Stimulated activated CD8-positive, alpha-beta memory T cell treated with anti-CD3 and anti-CD28 coated beads, Interleukin-2, amount 100 ng/mL, for 1 hour (primary cell): ENCODE data around the gene NOSTRIN.
"Not testable (repeated sequence)": the region's sequence is repeated elsewhere in the genome, so short reads cannot be mapped to it uniquely, and the experiment has no call there.

Experiments used
- DNase-seq, 2 donors: peaks; one replicate each; pipeline ENCODE4 v3.0.0-alpha.2; 2020; ENCODE audit warnings: low read depth in 2 of 2

NOSTRIN gene

DNA sequence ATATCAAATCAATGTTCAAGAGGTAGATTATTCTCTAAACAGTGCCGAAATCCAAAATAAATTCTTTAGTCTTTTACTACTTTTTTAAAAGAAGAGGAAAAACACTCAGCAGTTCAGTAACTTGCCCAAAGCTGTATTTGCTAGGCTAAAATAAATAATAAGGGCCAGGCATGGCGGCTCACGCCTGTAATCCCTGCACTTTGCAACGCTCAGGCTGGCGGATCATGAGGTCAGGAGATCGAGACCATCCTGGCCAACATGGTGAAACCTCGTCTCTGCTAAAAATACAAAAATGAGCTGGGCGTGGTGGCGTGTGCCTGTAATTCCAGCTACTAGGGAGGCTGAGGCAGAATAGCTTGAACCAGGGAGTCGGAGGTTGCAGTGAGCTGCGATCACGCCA is 79.7 kb downstream of the NOSTRIN start:
- DNase-seq, result not testable (repeated sequence)

DNA sequence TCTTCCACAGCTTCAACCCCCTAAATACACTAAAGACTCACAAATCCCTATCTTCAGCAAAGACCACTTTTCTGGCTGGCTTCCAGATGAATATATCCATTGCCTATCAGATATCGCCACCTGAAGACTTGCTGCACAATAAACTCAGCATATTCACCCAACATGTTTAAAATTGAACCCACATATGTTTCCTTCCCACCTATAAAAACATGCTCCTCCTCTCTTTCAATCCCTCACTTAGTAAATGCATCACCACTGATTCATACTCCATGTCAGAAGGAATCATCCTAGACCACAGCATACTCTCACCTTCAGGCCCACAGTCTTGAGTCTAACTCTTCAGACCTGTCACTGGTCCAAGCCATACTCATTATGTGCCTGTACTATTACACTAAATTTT is 82.5 kb downstream of the NOSTRIN start:
- no peak for DNase-seq

- no peak for DNase-seq
Observed at GRCh38 chr2:168889635-168890005, 87.2 kb downstream of the NOSTRIN start.

GRCh38 chr2:168890006-168890782 is 87.8 kb downstream of the NOSTRIN start, which contains the start of gene SPC25:
SPC25 (minus strand) TSS chr2:168890430; CDS start chr2:168889519, 911 bp downstream.
- DNase-seq, result peak; percentile 52 to 73

- no peak for DNase-seq
Observed at GRCh38 chr2:168892327-168892726, 89.9 kb downstream of the NOSTRIN start.

DNA sequence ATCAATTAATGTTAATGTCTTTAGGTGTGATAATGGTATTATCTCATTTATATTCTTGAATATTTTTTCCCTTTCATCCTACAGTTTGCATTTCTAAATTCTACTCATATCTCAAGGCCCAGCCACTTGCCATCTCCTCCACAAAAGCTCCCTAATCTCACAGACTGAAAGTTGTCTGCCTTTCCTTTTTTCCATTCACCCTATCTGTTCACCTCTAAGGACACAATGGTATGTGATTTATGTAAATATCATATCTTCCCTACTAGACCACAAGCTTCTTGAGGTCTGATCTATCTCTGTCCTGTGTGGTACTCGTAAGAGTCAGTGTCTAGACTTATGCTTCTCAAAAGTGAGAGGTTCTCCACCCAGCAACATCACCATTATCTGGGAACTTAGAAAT is 91.7 kb downstream of the NOSTRIN start:
- no peak for DNase-seq

GRCh38 chr2:168894720-168895119 is 92.3 kb downstream of the NOSTRIN start:
- no peak for DNase-seq

DNA sequence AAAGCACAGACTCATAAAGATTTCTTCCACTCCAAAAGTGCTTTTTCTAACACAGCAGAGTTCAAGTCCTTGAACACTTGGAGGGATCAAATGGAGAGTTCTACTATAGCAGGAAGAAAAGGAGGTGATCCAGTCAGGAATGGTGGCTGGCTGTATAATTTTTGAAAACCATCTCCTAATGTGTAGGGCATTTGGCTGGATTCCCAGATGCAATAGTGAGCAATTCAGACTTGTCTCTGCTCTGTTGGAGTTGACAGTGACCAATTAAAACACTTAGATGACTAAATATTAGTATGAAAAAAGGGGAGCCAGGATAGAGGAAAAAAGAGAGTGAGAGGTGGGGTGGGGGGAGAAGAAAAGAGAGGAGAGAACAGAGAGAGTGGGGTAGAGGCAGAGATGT is 93.3 kb downstream of the NOSTRIN start:
- DNase-seq, result no peak

- no peak for DNase-seq
Observed at GRCh38 chr2:168896783-168897182, 94.3 kb downstream of the NOSTRIN start.

DNA sequence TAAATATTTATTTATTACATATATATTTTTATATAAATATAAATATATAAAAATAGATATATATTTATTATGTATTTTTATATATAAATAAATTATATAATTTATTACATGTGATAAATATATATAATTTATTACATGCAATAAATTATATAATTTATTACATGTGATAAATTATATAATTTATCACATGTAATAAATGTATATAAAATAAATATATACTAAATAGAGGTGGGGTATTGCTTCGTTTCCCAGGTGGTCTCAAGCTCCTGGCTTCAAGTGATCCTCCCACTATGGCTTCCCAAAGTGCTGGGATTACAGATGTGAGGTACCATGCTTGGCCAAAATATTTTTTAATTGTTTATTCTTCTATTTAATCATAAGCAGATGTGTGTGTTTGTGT is 95.0 kb downstream of the NOSTRIN start:
- DNase-seq, result no peak

- DNase-seq, result no peak
Observed at GRCh38 chr2:168901003-168901402, 98.6 kb downstream of the NOSTRIN start, which contains the start of gene G6PC2. G6PC2 (plus strand) TSS chr2:168901291; CDS start chr2:168901332, 41 bp downstream.

DNA sequence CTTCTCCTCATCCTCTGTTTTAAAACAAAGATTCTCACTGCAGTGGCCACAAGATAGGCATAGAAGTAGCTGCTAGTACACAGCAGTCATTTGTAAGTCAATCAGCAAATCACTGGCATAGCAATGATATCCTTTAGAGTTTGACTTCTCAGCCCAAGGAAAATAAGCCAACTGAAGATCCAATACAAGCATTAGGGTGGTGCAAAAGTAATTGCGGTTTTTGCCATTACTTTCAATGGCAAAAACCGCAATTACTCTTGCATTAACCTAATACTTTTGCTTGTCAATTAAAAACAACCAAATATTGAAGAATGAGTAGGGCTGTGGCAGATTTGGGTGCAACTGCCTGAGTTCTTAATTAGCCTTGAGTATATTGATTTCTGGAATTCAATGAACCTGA is 101.5 kb downstream of the NOSTRIN start:
- no peak for DNase-seq

DNA sequence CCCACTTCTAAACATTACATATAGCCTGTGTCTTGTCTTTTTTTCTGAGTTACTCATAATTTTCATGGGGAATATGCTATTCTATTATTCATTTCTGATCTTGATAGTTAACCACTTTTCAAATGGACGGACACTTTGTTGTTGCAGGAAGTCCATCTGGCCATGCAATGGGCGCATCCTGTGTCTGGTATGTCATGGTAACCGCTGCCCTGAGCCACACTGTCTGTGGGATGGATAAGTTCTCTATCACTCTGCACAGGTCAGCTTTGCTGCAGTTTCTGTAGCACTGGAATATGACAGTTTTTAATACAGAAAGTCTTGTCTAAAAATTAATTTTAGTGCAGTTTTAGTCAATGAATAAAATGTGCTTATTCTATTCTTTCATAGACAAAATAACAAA is 101.9 kb downstream of the NOSTRIN start:
- DNase-seq, result no peak

GRCh38 chr2:168907940-168908662 is 105.7 kb downstream of the NOSTRIN start:
- no peak for DNase-seq

- no peak for DNase-seq
Observed at GRCh38 chr2:168910330-168910729, 107.9 kb downstream of the NOSTRIN start.

DNA sequence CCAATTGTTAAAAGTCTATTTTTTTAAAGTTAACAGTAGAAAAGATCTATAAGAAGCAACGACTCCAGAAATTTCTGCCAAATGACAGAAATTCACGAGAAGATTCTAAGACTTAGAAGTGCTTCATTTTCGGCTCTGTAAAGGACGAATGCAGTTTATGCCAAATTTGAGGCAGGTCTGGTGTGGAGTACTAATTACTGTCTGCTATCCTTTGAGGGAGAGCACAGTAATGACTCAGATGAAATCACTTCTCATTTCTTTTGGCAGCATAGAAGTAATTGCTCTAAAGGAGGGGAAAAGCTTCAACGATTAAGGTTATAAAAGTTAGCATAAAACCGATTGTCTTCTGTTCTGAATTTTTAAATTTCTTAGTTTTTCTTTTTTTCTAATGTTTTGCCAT is 110.0 kb downstream of the NOSTRIN start:
- DNase-seq, result no peak

DNA sequence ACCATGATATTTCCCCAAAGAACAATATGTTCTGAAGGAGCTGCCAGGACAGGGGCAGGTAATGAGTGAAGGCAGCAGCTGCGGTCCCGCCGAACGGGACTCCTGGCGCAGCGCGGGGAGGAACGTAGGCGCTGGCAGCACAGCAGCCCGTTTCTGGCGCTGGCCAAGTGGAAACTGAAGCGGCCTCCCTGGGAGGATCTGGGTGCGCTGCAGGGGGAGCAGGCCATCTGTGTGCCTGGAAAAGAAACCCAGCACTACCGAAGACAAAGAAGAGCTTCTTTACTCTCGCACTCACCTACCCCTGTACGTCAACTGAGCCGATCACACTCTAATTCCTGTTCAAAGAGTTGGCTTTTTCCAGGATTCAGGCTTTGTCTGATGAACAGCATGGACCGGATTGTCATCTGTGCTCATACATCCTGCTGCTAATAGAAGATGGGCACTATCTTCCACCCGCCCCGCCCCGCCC is 110.5 kb downstream of the NOSTRIN start:
- DNase-seq, result no peak

- DNase-seq, result no peak
Observed at GRCh38 chr2:168913495-168913894, 111.1 kb downstream of the NOSTRIN start.
